BLaER1 treated with 17β-estradiol and CSF1 and Interleukin-3, amounts not matched to agents 10 nM and 100 nM (cell line): ENCODE results near the gene LCLAT1.
"Not testable (repeated sequence)": the region's sequence is repeated elsewhere in the genome, so short reads cannot be mapped to it uniquely, and the experiment has no call there.

Source experiments
- H3K27ac ChIP-seq, 11 experiments: shearing (Covaris generic); formaldehyde crosslinking; 2 replicates each; pipeline ENCODE4 v1.8.1; 2022
- H3K27me3 ChIP-seq, 11 experiments: shearing (Covaris generic); formaldehyde crosslinking; 2 replicates each; pipeline ENCODE4 v1.8.1; 2022
- H3K36me3 ChIP-seq, 11 experiments: shearing (Covaris generic); formaldehyde crosslinking; 2 replicates each; pipeline ENCODE4 v1.8.1; 2022
- H3K4me1 ChIP-seq, 10 experiments: shearing (Covaris generic); formaldehyde crosslinking; 2 replicates each; pipeline ENCODE4 v1.8.1; 2022
- H3K4me2 ChIP-seq, 11 experiments: shearing (Covaris generic); formaldehyde crosslinking; 2 replicates each; pipeline ENCODE4 v1.8.1; 2022
- H3K4me3 ChIP-seq, 10 experiments: shearing (Covaris generic); formaldehyde crosslinking; 2 replicates each; pipeline ENCODE4 v1.8.1; 2022
- H3K9ac ChIP-seq, 11 experiments: shearing (Covaris generic); formaldehyde crosslinking; 2 replicates each; pipeline ENCODE4 v1.8.1; 2022
- H3K9me3 ChIP-seq, 11 experiments: shearing (Covaris generic); formaldehyde crosslinking; replicated peaks in 1 of 11; 2 replicates each; pipeline ENCODE4 v1.8.1; 2022
- H4K20me1 ChIP-seq, 11 experiments: shearing (Covaris generic); formaldehyde crosslinking; 2 replicates each; pipeline ENCODE4 v1.8.1; 2022
- Cebpa-rat ChIP-seq, 11 experiments: shearing (Covaris generic); IDR thresholded peaks; 2 replicates each; pipeline ENCODE4 v1.8.1; 2022

Gene LCLAT1

GRCh38 chr2:30510409-30510808, 63.4 kb downstream of the LCLAT1 start:
- H3K4me3 ChIP-seq: no peak overlapping the region
- H3K27ac ChIP-seq: no peak overlapping the region
- no peaks in the 10 kb centered on the region for H3K27me3 ChIP-seq
- H3K9me3 ChIP-seq: peaks cover 18 to 37% (median 23%) of the 10 kb centered on the region in 11 experiments
- H4K20me1 ChIP-seq: peaks cover 0 to 8% (median 0%) of the 10 kb centered on the region in 11 experiments; a peak in 1 of 22 replicates
- TF ChIP-seq Cebpa-rat (IDR thresholded peaks at IDR 0.05): no peak
- H3K36me3 ChIP-seq: peaks cover 0 to 17% (median 7%) of the 10 kb centered on the region in 11 experiments; a peak in 10 of 22 replicates
- peaks cover 0 to 8% (median 0%) of the 10 kb centered on the region in 10 experiments; a peak in 3 of 20 replicates for H3K4me1 ChIP-seq
- no peak overlapping the region for H3K4me2 ChIP-seq
- no peak overlapping the region for H3K9ac ChIP-seq

GRCh38 chr2:30511122-30512083, 64.4 kb downstream of the LCLAT1 start:
- Histone ChIP-seq H3K9ac (no peak overlapping the region), H3K9me3 (peaks cover 26 to 39% (median 32%) of the 10 kb centered on the region in 11 experiments), H3K27me3 (no peaks in the 10 kb centered on the region), H3K4me1 (peaks cover 0 to 8% (median 0%) of the 10 kb centered on the region in 10 experiments; a peak in 3 of 20 replicates), H3K36me3 (peaks cover 7 to 22% (median 15%) of the 10 kb centered on the region in 11 experiments; a peak in 17 of 22 replicates), H3K4me3 (no peak overlapping the region), H3K4me2 (no peak overlapping the region), H3K27ac (no peak overlapping the region), H4K20me1 (peaks cover 0 to 8% (median 0%) of the 10 kb centered on the region in 11 experiments; a peak in 1 of 22 replicates)
- no peak for TF ChIP-seq Cebpa-rat (IDR thresholded peaks at IDR 0.05)

GRCh38 chr2:30512243-30512886, 65.3 kb downstream of the LCLAT1 start:
- peaks cover 0 to 8% (median 0%) of the 10 kb centered on the region in 11 experiments; a peak in 1 of 22 replicates for H4K20me1 ChIP-seq
- no peak overlapping the region for H3K4me2 ChIP-seq
- H3K9ac ChIP-seq: no peak overlapping the region
- H3K4me3 ChIP-seq: no peak overlapping the region
- H3K9me3 ChIP-seq: peaks cover 32 to 46% (median 35%) of the 10 kb centered on the region in 11 experiments
- TF ChIP-seq Cebpa-rat (IDR thresholded peaks at IDR 0.05): no peak
- H3K27ac ChIP-seq: no peak overlapping the region
- peaks cover 0 to 8% (median 0%) of the 10 kb centered on the region in 10 experiments; a peak in 3 of 20 replicates for H3K4me1 ChIP-seq
- peaks cover 12 to 29% (median 21%) of the 10 kb centered on the region in 11 experiments; a peak in 18 of 22 replicates for H3K36me3 ChIP-seq
- H3K27me3 ChIP-seq: no peaks in the 10 kb centered on the region

- not testable (repeated sequence) for H3K27ac ChIP-seq, H3K9ac ChIP-seq, H3K4me2 ChIP-seq, H3K4me1 ChIP-seq, H3K4me3 ChIP-seq, H4K20me1 ChIP-seq, H3K27me3 ChIP-seq
- peaks cover 7 to 28% (median 20%) of the 10 kb centered on the region in 11 experiments; a peak in 21 of 22 replicates for H3K36me3 ChIP-seq
- H3K9me3 ChIP-seq: peaks cover 32 to 46% (median 35%) of the 10 kb centered on the region in 11 experiments
Measured at GRCh38 chr2:30513649-30514048, 66.6 kb downstream of the LCLAT1 start.

GRCh38 chr2:30514134-30514847, 67.2 kb downstream of the LCLAT1 start:
- H3K4me2 ChIP-seq: no peak overlapping the region
- no peak overlapping the region for H3K27ac ChIP-seq
- peaks cover 34 to 46% (median 40%) of the 10 kb centered on the region in 11 experiments for H3K9me3 ChIP-seq
- peaks cover 0 to 8% (median 0%) of the 10 kb centered on the region in 10 experiments; a peak in 3 of 20 replicates for H3K4me1 ChIP-seq
- H3K4me3 ChIP-seq: no peak overlapping the region
- H4K20me1 ChIP-seq: peaks cover 0 to 8% (median 0%) of the 10 kb centered on the region in 11 experiments; a peak in 1 of 22 replicates
- H3K27me3 ChIP-seq: no peaks in the 10 kb centered on the region
- peaks cover 13 to 34% (median 26%) of the 10 kb centered on the region in 11 experiments for H3K36me3 ChIP-seq
- no peak for TF ChIP-seq Cebpa-rat (IDR thresholded peaks at IDR 0.05)
- no peak overlapping the region for H3K9ac ChIP-seq

- H3K4me1 ChIP-seq: peaks cover 0 to 8% (median 0%) of the 10 kb centered on the region in 10 experiments; a peak in 3 of 20 replicates
- no peak overlapping the region for H3K4me3 ChIP-seq
- peaks cover 0 to 8% (median 0%) of the 10 kb centered on the region in 11 experiments; a peak in 1 of 22 replicates for H4K20me1 ChIP-seq
- peaks cover 41 to 50% (median 44%) of the 10 kb centered on the region in 11 experiments for H3K9me3 ChIP-seq
- H3K4me2 ChIP-seq: no peak overlapping the region
- no peak overlapping the region for H3K9ac ChIP-seq
- no peak overlapping the region for H3K27ac ChIP-seq
- H3K36me3 ChIP-seq: peaks cover 19 to 41% (median 33%) of the 10 kb centered on the region in 11 experiments
- TF ChIP-seq Cebpa-rat (IDR thresholded peaks at IDR 0.05): no peak
- H3K27me3 ChIP-seq: no peaks in the 10 kb centered on the region
Measured at GRCh38 chr2:30514848-30515435, 67.9 kb downstream of the LCLAT1 start.

- Histone ChIP-seq H3K4me2 (no peak overlapping the region), H3K36me3 (peaks cover 25 to 53% (median 41%) of the 10 kb centered on the region in 11 experiments), H3K9me3 (peaks cover 51 to 63% (median 55%) of the 10 kb centered on the region in 11 experiments), H3K4me1 (peaks cover 0 to 5% (median 0%) of the 10 kb centered on the region in 10 experiments; a peak in 3 of 20 replicates), H3K9ac (no peak overlapping the region), H3K4me3 (no peak overlapping the region), H3K27ac (no peak overlapping the region), H4K20me1 (peaks cover 0 to 6% (median 0%) of the 10 kb centered on the region in 11 experiments; a peak in 1 of 22 replicates), H3K27me3 (no peaks in the 10 kb centered on the region)
- no peak for TF ChIP-seq Cebpa-rat (IDR thresholded peaks at IDR 0.05)
Measured at GRCh38 chr2:30516166-30516565, 69.1 kb downstream of the LCLAT1 start.

GRCh38 chr2:30519796-30520195, 72.8 kb downstream of the LCLAT1 start:
- Histone ChIP-seq H3K27ac (no peak overlapping the region), H3K4me1 (no peaks in the 10 kb centered on the region), H3K9ac (no peak overlapping the region), H3K9me3 (peaks cover 57 to 83% (median 73%) of the 10 kb centered on the region in 11 experiments), H3K27me3 (no peaks in the 10 kb centered on the region), H3K4me3 (no peak overlapping the region), H3K36me3 (peaks cover 25 to 61% (median 47%) of the 10 kb centered on the region in 11 experiments), H3K4me2 (no peak overlapping the region), H4K20me1 (no peaks in the 10 kb centered on the region)
- TF ChIP-seq Cebpa-rat (IDR thresholded peaks at IDR 0.05): no peak
